Panc1 (cell line): ENCODE results near the gene DPYSL3. TPM values are rescaled to one million over a fixed set of nuclear protein-coding genes. Genes with fewer than 3 reads are reported as not detected.

ENCODE experiments used
- ATAC-seq: fragments of 200-7000 bp; cut with Tn5 transposase; 2 replicates; pipeline ENCODE4 v1.9.1; 2020; ENCODE audit warnings: mild to moderate bottlenecking, moderate library complexity
- BruUV-seq: library from RNA; stranded (reverse); fragments of 400-500 nt; replicated peaks from 2 replicates; lab custom pipeline; 2021; lab: Mats Ljungman, UMichigan
- CTCF ChIA-PET: fragments of 300-600 bp; sonication (Branson Sonifier 250); formaldehyde crosslinking; loops from one replicate; lab custom pipeline; 2022; ENCODE audit warnings: antibody characterized with exemption; lab: Charles Lee
- POLR2A ChIA-PET: fragments of 300-600 bp; sonication (Branson Sonifier 250); formaldehyde crosslinking; loops from one replicate; lab custom pipeline; 2022; ENCODE audit warnings: antibody characterized with exemption; lab: Charles Lee
- DNase-seq: peaks from one replicate; pipeline ENCODE4 v3.0.0-alpha.2; 2010; ENCODE audit warnings: low read depth, low spot score
- H3K27ac ChIP-seq: 2 replicates; pipeline ENCODE4 v1.5.1; 2011; ENCODE audit warnings: mild to moderate bottlenecking, low read length, inconsistent platforms
- H3K27me3 ChIP-seq: fragments of 200-500 bp; sonication (Bioruptor generic); 2 replicates; pipeline ENCODE4 v1.6.0; 2014; ENCODE audit warnings: low read length, inconsistent platforms; ENCODE audit not compliant: control insufficient read depth, insufficient read depth
- H3K36me3 ChIP-seq: fragments of 200-500 bp; sonication (Bioruptor generic); 2 replicates; pipeline ENCODE4 v1.5.1; 2014; ENCODE audit warnings: inconsistent platforms, mild to moderate bottlenecking, low read length, moderate library complexity; ENCODE audit not compliant: control insufficient read depth, insufficient read depth
- H3K4me1 ChIP-seq: 2 replicates; pipeline ENCODE4 v1.5.1; 2011; ENCODE audit warnings: inconsistent platforms, mild to moderate bottlenecking, low read length, moderate library complexity; ENCODE audit not compliant: control insufficient read depth, insufficient read depth
- H3K4me3 ChIP-seq, 2 experiments: 2 replicates each; pipeline ENCODE4 v1.5.1; 2011 to 2012; ENCODE audit warnings: low read depth in 2 of 2, low read length in 2 of 2, mild to moderate bottlenecking in 2 of 2, inconsistent platforms in 1 of 2, moderate library complexity in 1 of 2
- H3K9me3 ChIP-seq: fragments of 200-500 bp; sonication (Bioruptor generic); 2 replicates; pipeline ENCODE4 v1.5.1; 2014; ENCODE audit warnings: low read depth, mild to moderate bottlenecking, inconsistent platforms, low read length, moderate library complexity; ENCODE audit not compliant: control insufficient read depth, insufficient read depth
- CTCF ChIP-seq: fragments of 450-650 bp; IDR thresholded peaks from 2 replicates; pipeline ENCODE4 v1.5.1; 2017; ENCODE audit warnings: mild to moderate bottlenecking
- POLR2AphosphoS5 ChIP-seq: IDR thresholded peaks from 2 replicates; pipeline ENCODE4 v1.6.1; 2012; ENCODE audit warnings: mild to moderate bottlenecking, low read depth, low read length, moderate library complexity
- REST ChIP-seq, 2 experiments: IDR thresholded peaks; 2 replicates each; pipeline ENCODE4 v1.6.1; 2011 to 2012; ENCODE audit warnings: low read depth in 2 of 2, control low read depth in 1 of 2, low read length in 1 of 2, mild to moderate bottlenecking in 1 of 2, moderate library complexity in 1 of 2; ENCODE audit not compliant: insufficient read depth in 1 of 2
- SIN3A ChIP-seq: IDR thresholded peaks from 2 replicates; pipeline ENCODE4 v1.6.1; 2012; ENCODE audit warnings: low read depth, mild to moderate bottlenecking, low read length, moderate library complexity, borderline replicate concordance; ENCODE audit not compliant: insufficient read depth
- TCF7L2 ChIP-seq: IDR thresholded peaks from 2 replicates; pipeline ENCODE4 v1.6.1; 2011; ENCODE audit warnings: mild to moderate bottlenecking, low read depth, low read length, inconsistent platforms
- in situ Hi-C: cut with HindIII; loops from 2 replicates; pipeline ENCODE4 v1.10.0; 2016; ENCODE audit warnings: low sequenced_read_pairs, low pct_unique_long_range_greater_than_20kb
- intact Hi-C: fragments of 100-400 bp; cut with micrococcal nuclease; formaldehyde crosslinking; loops from one replicate; pipeline ENCODE4 v1.10.0; 2022; ENCODE audit not compliant: unreplicated experiment
- total RNA-seq: library from RNA; stranded (reverse); gene quantifications from one replicate; pipeline ENCODE4 v1.2.1, GENCODE V29; 2021; ENCODE audit not compliant: unreplicated experiment

Gene DPYSL3
- total RNA-seq, 1 experiment from 2014 or later = 1.1 TPM

DNA sequence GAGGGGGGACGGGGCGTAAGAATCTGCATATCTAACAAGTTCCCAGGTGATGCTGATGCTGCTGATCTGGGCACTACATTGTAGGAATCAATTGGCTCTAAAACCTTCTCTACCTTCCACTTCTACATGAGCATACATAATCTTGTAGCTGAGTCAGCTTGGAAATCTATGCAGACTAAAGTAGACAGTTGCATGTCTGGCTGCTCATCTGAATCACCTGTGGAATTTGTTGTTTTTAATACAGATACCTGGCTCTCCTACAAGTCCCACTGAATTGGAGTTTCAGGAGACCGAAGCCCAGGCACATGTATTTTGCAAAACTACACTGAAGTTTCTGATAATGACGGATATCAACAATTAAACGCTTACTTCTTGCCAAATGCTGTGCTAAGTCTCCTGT, 161.4 kb downstream of the DPYSL3 start:
- BruUV-seq = no TSS peak

DNA sequence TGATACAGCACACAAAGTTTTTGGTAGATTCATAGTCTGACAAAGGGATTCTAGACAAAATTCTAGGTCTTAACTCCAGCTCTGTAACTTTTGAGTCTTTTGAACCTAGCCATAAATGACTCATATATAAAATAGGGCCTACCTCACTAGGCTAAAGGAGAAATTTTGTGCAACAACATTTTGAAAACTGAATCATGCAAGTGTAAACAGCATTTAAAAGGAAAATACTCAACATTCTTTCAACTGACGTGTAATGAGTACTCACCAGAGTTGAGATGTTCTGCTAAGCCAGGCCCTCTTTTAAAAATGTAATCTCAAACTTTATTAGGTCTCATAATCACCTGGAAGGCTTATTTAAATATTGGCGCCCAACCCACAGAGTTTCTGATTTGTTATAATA, 161.8 kb downstream of the DPYSL3 start:
- POLR2A ChIA-PET = no interaction called here
- TF ChIP-seq SIN3A = no peak
- no peak for TF ChIP-seq POLR2AphosphoS5
- no peak for TF ChIP-seq TCF7L2
- TF ChIP-seq REST (IDR thresholded peaks at IDR 0.05; ENCODE audit: insufficient read depth in 1 of 2, low read depth in 2 of 2, low read length in 1 of 2) = no peak
- no peak for TF ChIP-seq CTCF
- no TSS peak for BruUV-seq
- ATAC-seq (no peak), DNase-seq (no peak)
- no peak overlapping the region for H3K4me3 ChIP-seq
- no peak overlapping the region for H3K27ac ChIP-seq
- in situ Hi-C loops (no loop called here), intact Hi-C loops (no loop called here)
- CTCF ChIA-PET = no interaction called here
- no peaks in the 10 kb centered on the region for H3K9me3 ChIP-seq
- no peaks in the 10 kb centered on the region for H3K4me1 ChIP-seq
- H3K36me3 ChIP-seq = no peaks in the 10 kb centered on the region
- H3K27me3 ChIP-seq = no peaks in the 10 kb centered on the region

More for the DNA sequence above, 161.4 kb downstream of the DPYSL3 start:
- Histone ChIP-seq H3K9me3 (no peaks in the 10 kb centered on the region), H3K36me3 (no peaks in the 10 kb centered on the region), H3K4me1 (no peaks in the 10 kb centered on the region), H3K27ac (no peak overlapping the region), H3K27me3 (no peaks in the 10 kb centered on the region), H3K4me3 (no peak overlapping the region)
- ATAC-seq = no peak
- in situ Hi-C loops (no loop called here), intact Hi-C loops (no loop called here)
- CTCF ChIA-PET = no interaction called here
- POLR2A ChIA-PET = no interaction called here
- DNase-seq = no peak
- TF ChIP-seq REST (IDR thresholded peaks at IDR 0.05; ENCODE audit: insufficient read depth in 1 of 2, low read depth in 2 of 2, low read length in 1 of 2) (no peak), SIN3A (no peak), CTCF (no peak), POLR2AphosphoS5 (no peak), TCF7L2 (no peak)
